ENCODE measurements around the gene HLF. TPM values are rescaled to one million over a fixed set of nuclear protein-coding genes. Genes with fewer than 3 reads are reported as not detected.

Gene HLF
- total and polyA plus RNA-seq, 8 donors: 1.6 to 42.4 (median 9.6) TPM

GRCh38 chr17:55308613-55309391 lies 44.0 kb downstream of the HLF start:
- Histone ChIP-seq H3K9me3 (no peaks in the 10 kb centered on the region), H3K27ac (no peak overlapping the region), H3K27me3 (no peaks in the 10 kb centered on the region), H3K4me1 (peaks cover 0 to 31% (median 13%) of the 10 kb centered on the region in 4 donors), H3K4me3 (no peak overlapping the region), H3K36me3 (no peaks in the 10 kb centered on the region)
- DNase-seq: no peak
- TF ChIP-seq POLR2AphosphoS5 (IDR thresholded peaks at IDR 0.05) (no peak), POLR2A (IDR thresholded peaks at IDR 0.05) (no peak), CTCF (IDR thresholded peaks at IDR 0.05) (no peak), EP300 (IDR thresholded peaks at IDR 0.05) (no peak)
- 81 to 86% (median 82%) methylated on average over 9 of the region's 9 CpGs for WGBS, 5 donors
- intact Hi-C loops (cut with DNase I; ENCODE audit: low total_unique reads): no loop called here

DNA sequence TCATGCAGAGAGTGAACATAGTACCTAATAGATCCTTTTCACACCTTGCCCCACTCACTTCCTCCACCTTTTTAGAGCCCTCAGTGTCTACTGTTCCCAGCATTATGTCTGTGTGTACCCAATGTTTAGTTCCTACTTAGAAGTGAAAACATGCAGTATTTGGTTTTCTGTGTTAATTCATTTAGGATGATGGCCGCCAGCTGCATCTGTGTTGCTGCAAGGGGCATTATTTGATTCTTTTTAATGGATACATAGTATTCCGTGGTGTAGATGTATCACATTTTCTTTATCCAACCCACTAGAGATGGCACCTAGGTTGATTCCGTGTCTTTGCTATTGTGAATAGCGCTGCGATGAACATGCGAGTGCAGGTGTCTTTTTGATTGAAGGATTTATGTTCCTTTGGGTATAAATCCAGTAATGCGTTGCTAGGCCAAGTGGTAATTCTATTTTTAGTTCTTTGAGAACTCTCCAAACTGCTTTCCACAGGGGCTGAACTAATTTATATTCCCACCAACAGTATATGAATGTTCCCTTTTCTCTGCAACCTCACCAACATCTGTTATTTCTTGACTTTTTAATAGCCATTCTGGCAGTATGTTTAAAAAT lies 47.1 kb downstream of the HLF start:
- Histone ChIP-seq H3K36me3 (peaks cover 0 to 16% (median under 1%) of the 10 kb centered on the region in 4 donors), H3K27me3 (no peaks in the 10 kb centered on the region), H3K4me1 (peaks cover 0 to 1% (median under 1%) of the 10 kb centered on the region in 4 donors), H3K9me3 (no peaks in the 10 kb centered on the region), H3K27ac (no peak overlapping the region), H3K4me3 (no peak overlapping the region)
- intact Hi-C loops (cut with DNase I; ENCODE audit: low total_unique reads): no loop called here
- WGBS, 5 donors: 83 to 95% (median 95%) methylated on average over 7 of the region's 7 CpGs
- TF ChIP-seq EP300 (IDR thresholded peaks at IDR 0.05) (no peak), POLR2A (IDR thresholded peaks at IDR 0.05) (no peak), CTCF (IDR thresholded peaks at IDR 0.05) (no peak), POLR2AphosphoS5 (IDR thresholded peaks at IDR 0.05) (no peak)
- DNase-seq: no peak

DNA sequence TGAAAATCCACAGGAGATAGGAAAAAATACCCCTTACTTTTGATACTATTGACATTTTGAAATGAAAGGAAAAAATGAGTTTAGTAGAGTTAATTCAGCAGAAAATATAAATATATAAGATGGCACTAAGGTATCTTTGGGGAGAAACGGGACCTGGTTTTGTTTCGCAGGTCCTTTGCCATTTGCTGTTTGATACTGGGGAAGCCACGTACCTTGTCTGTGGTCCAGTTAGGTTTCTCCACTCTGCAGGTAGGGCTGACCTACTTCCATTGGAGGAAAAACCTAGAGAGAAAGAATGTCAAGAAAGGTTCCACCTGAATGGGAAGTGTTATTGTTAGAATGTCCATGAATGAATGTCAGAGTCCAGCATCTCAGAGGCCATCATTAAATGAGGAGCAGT lies 48.1 kb downstream of the HLF start:
- H3K4me3 ChIP-seq: no peak overlapping the region
- H3K27ac ChIP-seq: no peak overlapping the region
- no peaks in the 10 kb centered on the region for H3K9me3 ChIP-seq
- no peaks in the 10 kb centered on the region for H3K4me1 ChIP-seq
- H3K27me3 ChIP-seq: no peaks in the 10 kb centered on the region
- no peak for DNase-seq
- TF ChIP-seq POLR2AphosphoS5 (IDR thresholded peaks at IDR 0.05) (no peak), EP300 (IDR thresholded peaks at IDR 0.05) (no peak), CTCF (IDR thresholded peaks at IDR 0.05) (no peak), POLR2A (IDR thresholded peaks at IDR 0.05) (no peak)
- intact Hi-C loops (cut with DNase I; ENCODE audit: low total_unique reads): no loop called here
- peaks cover 0 to 21% (median 3%) of the 10 kb centered on the region in 4 donors for H3K36me3 ChIP-seq
- WGBS, 5 donors: 96 to 97% (median 96%) methylated on average over 3 of the region's 3 CpGs

DNA sequence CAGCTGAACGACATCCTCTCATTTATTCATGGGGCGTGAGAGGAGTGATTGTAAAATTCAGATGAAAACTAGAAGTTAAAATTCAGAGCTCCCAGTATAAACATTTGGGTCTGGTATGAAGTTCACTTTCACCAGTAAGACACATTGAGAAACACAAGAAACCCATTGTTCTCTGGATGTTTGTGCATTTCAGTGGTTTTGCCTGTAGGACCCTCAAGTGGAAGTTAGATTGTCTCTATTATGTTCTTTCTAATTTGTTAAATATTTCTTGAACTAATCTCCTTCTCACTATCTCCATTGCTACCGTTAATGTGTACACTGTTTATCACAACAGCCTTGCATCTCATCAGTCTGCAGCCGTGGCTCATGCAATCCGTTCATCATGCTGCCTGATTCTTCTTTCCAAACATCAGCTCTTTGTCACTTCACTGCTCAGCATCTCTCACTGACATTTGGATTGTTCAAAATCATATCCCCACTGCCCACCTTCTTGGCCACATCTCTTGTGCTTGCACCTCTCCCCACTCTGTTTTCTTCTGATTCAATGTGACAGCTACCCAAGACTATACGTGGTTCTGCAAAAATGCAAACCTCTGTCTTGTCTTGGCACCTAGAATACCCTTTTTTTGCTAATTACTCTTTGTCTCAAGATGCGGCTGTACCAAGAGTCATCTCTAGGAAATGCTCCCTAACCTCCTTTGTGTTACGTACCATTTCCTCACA lies 49.5 kb downstream of the HLF start:
- WGBS, 5 donors: 61 to 73% (median 65%) methylated on average over 8 of the region's 8 CpGs
- Histone ChIP-seq H3K36me3 (peaks cover 0 to 35% (median 8%) of the 10 kb centered on the region in 4 donors), H3K27me3 (no peaks in the 10 kb centered on the region), H3K4me1 (no peaks in the 10 kb centered on the region), H3K9me3 (no peaks in the 10 kb centered on the region), H3K4me3 (no peak overlapping the region), H3K27ac (no peak overlapping the region)
- no peak for DNase-seq
- TF ChIP-seq EP300 (IDR thresholded peaks at IDR 0.05): no peak
- TF ChIP-seq POLR2AphosphoS5 (IDR thresholded peaks at IDR 0.05): no peak
- no peak for TF ChIP-seq POLR2A (IDR thresholded peaks at IDR 0.05)
- TF ChIP-seq CTCF (IDR thresholded peaks at IDR 0.05): no peak
- intact Hi-C loops (cut with DNase I; ENCODE audit: low total_unique reads): no loop called here

Data from stomach (tissue), 9 donors.